ENCODE measurements around the gene VPS37D.

Gene VPS37D

GRCh38 chr7:73642834-73643233, 24.8 kb upstream of the VPS37D start:
- TF ChIP-seq EZH2 (IDR thresholded peaks at IDR 0.05) (no peak), POLR2AphosphoS5 (IDR thresholded peaks at IDR 0.05; ENCODE audit: borderline replicate concordance, low read depth, low read length) (no peak), FOXP2 (optimal IDR thresholded peaks at IDR 0.05; ENCODE audit: control extremely low read depth, extremely low read length, insufficient read depth) (no peak)
- DNase-seq (ENCODE audit: low read depth, low spot score): no peak
- H3K4me3 ChIP-seq: no peak overlapping the region

GRCh38 chr7:73644688-73645286, 22.8 kb upstream of the VPS37D start:
- Histone ChIP-seq H3K27ac (no peak overlapping the region), H3K36me3 (ENCODE audit: insufficient read depth, low read length) (no peaks in the 10 kb centered on the region), H3K4me3 (no peak overlapping the region), H3K9me3 (ENCODE audit: low read depth, low read length) (no peaks in the 10 kb centered on the region), H3K9ac (ENCODE audit: insufficient read length) (no peak overlapping the region)
- TF ChIP-seq POLR2AphosphoS5 (IDR thresholded peaks at IDR 0.05; ENCODE audit: borderline replicate concordance, low read depth, low read length): no peak
- no peak for DNase-seq (ENCODE audit: low read depth, low spot score)

More at GRCh38 chr7:73642834-73643233, 24.8 kb upstream of the VPS37D start:
- Histone ChIP-seq H3K27ac (no peak overlapping the region), H3K9me3 (ENCODE audit: low read depth, low read length) (no peaks in the 10 kb centered on the region), H3K9ac (ENCODE audit: insufficient read length) (no peak overlapping the region), H3K36me3 (ENCODE audit: insufficient read depth, low read length) (no peaks in the 10 kb centered on the region)

- H3K27ac ChIP-seq: no peak overlapping the region
- DNase-seq (ENCODE audit: low read depth, low spot score): no peak
Measured at GRCh38 chr7:73645643-73646174, 21.9 kb upstream of the VPS37D start.

GRCh38 chr7:73646785-73647724, 20.6 kb upstream of the VPS37D start:
- Histone ChIP-seq H3K36me3 (ENCODE audit: insufficient read depth, low read length) (no peaks in the 10 kb centered on the region), H3K27ac (no peak overlapping the region), H3K9ac (ENCODE audit: insufficient read length) (no peak overlapping the region), H3K4me3 (no peak overlapping the region), H3K9me3 (ENCODE audit: low read depth, low read length) (no peaks in the 10 kb centered on the region)
- TF ChIP-seq POLR2AphosphoS5 (IDR thresholded peaks at IDR 0.05; ENCODE audit: borderline replicate concordance, low read depth, low read length): no peak
- no peak for TF ChIP-seq EZH2 (IDR thresholded peaks at IDR 0.05)
- TF ChIP-seq FOXP2 (optimal IDR thresholded peaks at IDR 0.05; ENCODE audit: control extremely low read depth, extremely low read length, insufficient read depth): no peak
- DNase-seq (ENCODE audit: low read depth, low spot score): no peak

More at GRCh38 chr7:73645643-73646174, 21.9 kb upstream of the VPS37D start:
- no peak overlapping the region for H3K9ac ChIP-seq (ENCODE audit: insufficient read length)
- H3K9me3 ChIP-seq (ENCODE audit: low read depth, low read length): no peaks in the 10 kb centered on the region
- TF ChIP-seq FOXP2 (optimal IDR thresholded peaks at IDR 0.05; ENCODE audit: control extremely low read depth, extremely low read length, insufficient read depth) (no peak), POLR2AphosphoS5 (IDR thresholded peaks at IDR 0.05; ENCODE audit: borderline replicate concordance, low read depth, low read length) (no peak), EZH2 (IDR thresholded peaks at IDR 0.05) (no peak)
- no peaks in the 10 kb centered on the region for H3K36me3 ChIP-seq (ENCODE audit: insufficient read depth, low read length)
- no peak overlapping the region for H3K4me3 ChIP-seq

- Histone ChIP-seq H3K4me3 (peak overlapping the region; percentile 69), H3K9ac (ENCODE audit: insufficient read length) (peak overlapping the region; percentile 32)
- TF ChIP-seq POLR2AphosphoS5 (IDR thresholded peaks at IDR 0.05; ENCODE audit: borderline replicate concordance, low read depth, low read length) (no peak), FOXP2 (optimal IDR thresholded peaks at IDR 0.05; ENCODE audit: control extremely low read depth, extremely low read length, insufficient read depth) (no peak), EZH2 (IDR thresholded peaks at IDR 0.05) (no peak)
Measured at GRCh38 chr7:73647725-73648592, 19.7 kb upstream of the VPS37D start.

GRCh38 chr7:73648593-73649332, 18.9 kb upstream of the VPS37D start:
- no peak overlapping the region for H3K9ac ChIP-seq (ENCODE audit: insufficient read length)
- peak overlapping the region; percentile 69; the same call in 1 of the 2 replicates for H3K4me3 ChIP-seq

More at GRCh38 chr7:73647725-73648592, 19.7 kb upstream of the VPS37D start:
- Histone ChIP-seq H3K27ac (no peak overlapping the region), H3K9me3 (ENCODE audit: low read depth, low read length) (no peaks in the 10 kb centered on the region), H3K36me3 (ENCODE audit: insufficient read depth, low read length) (no peaks in the 10 kb centered on the region)
- no peak for DNase-seq (ENCODE audit: low read depth, low spot score)

GRCh38 chr7:73649576-73649975, 18.1 kb upstream of the VPS37D start:
- H3K36me3 ChIP-seq (ENCODE audit: insufficient read depth, low read length): no peaks in the 10 kb centered on the region
- H3K9me3 ChIP-seq (ENCODE audit: low read depth, low read length): no peaks in the 10 kb centered on the region
- no peak for DNase-seq (ENCODE audit: low read depth, low spot score)
- no peak for TF ChIP-seq EZH2 (IDR thresholded peaks at IDR 0.05)
- TF ChIP-seq POLR2AphosphoS5 (IDR thresholded peaks at IDR 0.05; ENCODE audit: borderline replicate concordance, low read depth, low read length): no peak
- no peak for TF ChIP-seq FOXP2 (optimal IDR thresholded peaks at IDR 0.05; ENCODE audit: control extremely low read depth, extremely low read length, insufficient read depth)
- H3K9ac ChIP-seq (ENCODE audit: insufficient read length): no peak overlapping the region
- no peak overlapping the region for H3K27ac ChIP-seq
- no peak overlapping the region for H3K4me3 ChIP-seq

More at GRCh38 chr7:73648593-73649332, 18.9 kb upstream of the VPS37D start:
- Histone ChIP-seq H3K36me3 (ENCODE audit: insufficient read depth, low read length) (no peaks in the 10 kb centered on the region), H3K9me3 (ENCODE audit: low read depth, low read length) (no peaks in the 10 kb centered on the region), H3K27ac (no peak overlapping the region)
- TF ChIP-seq POLR2AphosphoS5 (IDR thresholded peaks at IDR 0.05; ENCODE audit: borderline replicate concordance, low read depth, low read length) (no peak), FOXP2 (optimal IDR thresholded peaks at IDR 0.05; ENCODE audit: control extremely low read depth, extremely low read length, insufficient read depth) (no peak), EZH2 (IDR thresholded peaks at IDR 0.05) (no peak)
- DNase-seq (ENCODE audit: low read depth, low spot score): no peak
